Stimulated activated CD4-positive, alpha-beta T cell treated with anti-CD3 and anti-CD28 coated beads, Interleukin-4, amount 100 ng/mL, for 24 hours (primary cell): ENCODE results near the gene MNAT1.
"Not testable (repeated sequence)": the region's sequence is repeated elsewhere in the genome, so short reads cannot be mapped to it uniquely, and the experiment has no call there.

Source experiments
- DNase-seq: peaks from one replicate; pipeline ENCODE4 v3.0.0-alpha.2; 2020

Gene MNAT1

GRCh38 chr14:60812987-60813386, 78.4 kb downstream of the MNAT1 start:
- DNase-seq, result no peak

- no peak for DNase-seq
Observed at GRCh38 chr14:60815371-60815770, 80.8 kb downstream of the MNAT1 start.

GRCh38 chr14:60817113-60817512, 82.6 kb downstream of the MNAT1 start:
- no peak for DNase-seq

- DNase-seq, result no peak
Observed at GRCh38 chr14:60819575-60819974, 85.0 kb downstream of the MNAT1 start.

GRCh38 chr14:60838601-60839000, 104.0 kb downstream of the MNAT1 start:
- DNase-seq, result no peak

GRCh38 chr14:60839057-60839456, 104.5 kb downstream of the MNAT1 start:
- no peak for DNase-seq

- no peak for DNase-seq
Observed at GRCh38 chr14:60839657-60840056, 105.1 kb downstream of the MNAT1 start.

GRCh38 chr14:60840313-60840712, 105.8 kb downstream of the MNAT1 start:
- no peak for DNase-seq

GRCh38 chr14:60845523-60845922, 111.0 kb downstream of the MNAT1 start:
- DNase-seq, result no peak

GRCh38 chr14:60848066-60848465, 113.5 kb downstream of the MNAT1 start:
- no peak for DNase-seq

GRCh38 chr14:60851692-60852091, 117.1 kb downstream of the MNAT1 start:
- DNase-seq, result not testable (repeated sequence)

GRCh38 chr14:60856111-60856510, 121.5 kb downstream of the MNAT1 start:
- no peak for DNase-seq

GRCh38 chr14:60859525-60859924, 125.0 kb downstream of the MNAT1 start:
- no peak for DNase-seq

- no peak for DNase-seq
Observed at GRCh38 chr14:60861545-60862140, 127.1 kb downstream of the MNAT1 start.

- DNase-seq, result no peak
Observed at GRCh38 chr14:60862283-60862682, 127.7 kb downstream of the MNAT1 start.

GRCh38 chr14:60863249-60863648, 128.7 kb downstream of the MNAT1 start:
- DNase-seq, result no peak

- DNase-seq, result no peak
Observed at GRCh38 chr14:60865378-60866127, 131.0 kb downstream of the MNAT1 start.

- DNase-seq, result no peak
Observed at GRCh38 chr14:60867503-60868172, 133.1 kb downstream of the MNAT1 start.

- DNase-seq, result no peak
Observed at GRCh38 chr14:60878121-60878520, 143.6 kb downstream of the MNAT1 start.

- DNase-seq, result no peak
Observed at GRCh38 chr14:60878536-60878935, 144.0 kb downstream of the MNAT1 start.

- DNase-seq, result no peak
Observed at GRCh38 chr14:60882219-60882618, 147.7 kb downstream of the MNAT1 start.

- DNase-seq, result no peak
Observed at GRCh38 chr14:60884134-60884533, 149.6 kb downstream of the MNAT1 start.

- not testable (repeated sequence) for DNase-seq
Observed at GRCh38 chr14:60890636-60891035, 156.1 kb downstream of the MNAT1 start.

- DNase-seq, result no peak
Observed at GRCh38 chr14:60893911-60894310, 159.3 kb downstream of the MNAT1 start.
